Stimulated activated CD4-positive, alpha-beta T cell treated with anti-CD3 and anti-CD28 coated beads, Interleukin-4, amount 100 ng/mL, for 1 hour (primary cell): Measurements from ENCODE around the gene DNM1L.

Experiments
- DNase-seq: peaks from one replicate; pipeline ENCODE4 v3.0.0-alpha.2; 2020

Gene DNM1L

DNA sequence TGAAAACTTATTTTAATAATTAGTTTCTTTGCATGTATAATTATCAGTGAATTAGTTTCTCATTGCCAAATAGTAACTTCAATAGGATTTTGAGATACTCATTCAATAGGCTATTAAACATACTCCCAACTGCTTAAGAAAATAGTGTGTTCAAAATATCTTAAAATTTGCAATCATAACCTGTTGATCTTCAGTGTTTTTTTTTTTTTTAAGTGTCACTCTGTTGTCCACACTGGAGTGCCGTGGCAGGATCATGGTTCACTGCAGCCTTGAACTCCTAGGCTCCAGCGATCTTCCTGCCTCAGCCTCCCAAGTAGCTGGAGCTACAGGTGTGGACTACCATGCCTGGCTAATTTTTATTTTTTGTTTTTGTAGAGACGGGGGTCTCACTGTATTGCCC, 78.1 kb downstream of the DNM1L start:
- no peak for DNase-seq

DNA sequence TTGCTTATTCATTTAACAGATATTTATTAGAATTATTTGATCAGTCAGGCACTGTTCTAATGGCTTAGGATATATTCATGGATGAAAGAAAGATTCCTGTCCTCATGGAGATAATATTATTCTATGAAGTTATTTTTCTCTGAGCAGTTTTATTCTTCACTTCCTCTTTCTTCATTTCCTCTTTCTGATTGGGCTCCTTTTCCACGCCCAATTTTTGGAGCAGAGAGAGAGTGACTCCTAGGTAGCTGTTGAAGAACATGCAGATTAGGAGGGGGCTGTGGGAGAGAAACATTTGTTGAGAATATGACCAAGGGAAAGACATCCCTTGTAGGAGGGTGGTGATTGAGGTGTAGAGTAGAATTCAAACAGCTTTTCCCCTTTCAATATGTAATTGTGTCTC, 82.6 kb downstream of the DNM1L start:
- DNase-seq: no peak

DNA sequence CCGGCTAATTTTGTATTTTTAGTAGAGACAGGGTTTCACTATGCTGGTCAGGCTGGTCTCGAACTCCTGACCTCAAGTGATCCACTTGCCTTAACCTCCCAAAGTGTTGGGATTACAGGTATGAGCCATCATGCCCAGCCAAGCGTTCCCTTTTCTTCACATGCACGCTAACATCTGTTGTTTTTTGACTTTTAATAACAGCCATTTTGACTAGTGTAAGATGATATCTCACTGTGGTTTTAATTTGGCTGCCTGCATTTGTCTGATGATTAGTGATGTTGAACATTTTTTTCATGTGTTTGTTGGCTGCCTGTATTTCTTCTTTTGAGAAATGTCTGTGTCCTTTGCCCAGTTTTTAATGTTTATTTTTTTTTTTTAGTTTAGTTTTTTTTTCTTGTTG, 86.8 kb downstream of the DNM1L start:
- DNase-seq: no peak

GRCh38 chr12:32768518-32768917, 89.4 kb downstream of the DNM1L start:
- DNase-seq: no peak

DNA sequence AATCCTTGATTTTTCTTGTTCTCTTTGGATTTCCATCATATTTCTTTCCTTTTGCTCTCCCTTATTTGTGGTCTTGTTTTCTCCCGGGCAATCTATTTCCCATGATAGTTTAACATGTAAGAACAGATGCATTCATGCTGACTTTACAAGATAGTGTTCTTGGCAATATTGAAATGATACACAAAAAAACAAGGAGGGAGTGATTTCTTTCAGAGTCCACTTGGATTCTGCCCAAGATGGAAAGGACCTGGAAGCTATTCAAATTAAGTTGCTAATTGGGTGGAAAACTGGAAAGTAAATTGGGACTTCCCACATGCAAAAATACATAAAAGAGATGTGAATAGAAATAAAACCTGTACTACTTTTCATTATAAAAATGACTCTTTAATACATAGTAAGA, 91.0 kb downstream of the DNM1L start:
- DNase-seq: no peak

DNA sequence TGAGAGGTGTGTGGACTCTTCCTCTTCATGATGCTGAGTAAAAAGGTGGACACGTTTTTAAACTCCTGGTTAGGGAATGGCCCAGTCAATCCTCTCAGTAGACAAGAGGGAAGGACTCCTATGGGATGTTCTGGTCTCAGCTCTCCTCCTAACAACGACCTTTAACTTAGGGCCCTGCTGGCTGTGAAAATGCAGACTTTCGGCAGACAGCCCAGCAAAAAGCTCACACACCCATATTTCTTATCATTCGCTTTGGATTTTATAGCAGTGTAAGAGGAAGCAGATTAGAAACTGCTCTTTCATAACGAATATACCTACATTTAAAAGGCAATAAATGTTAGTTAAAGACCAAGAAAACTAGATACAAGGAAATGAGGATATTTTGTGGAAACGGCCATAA, 94.6 kb downstream of the DNM1L start:
- DNase-seq: no peak

- no peak for DNase-seq
Measured at GRCh38 chr12:32776258-32776657, 97.2 kb downstream of the DNM1L start.

DNA sequence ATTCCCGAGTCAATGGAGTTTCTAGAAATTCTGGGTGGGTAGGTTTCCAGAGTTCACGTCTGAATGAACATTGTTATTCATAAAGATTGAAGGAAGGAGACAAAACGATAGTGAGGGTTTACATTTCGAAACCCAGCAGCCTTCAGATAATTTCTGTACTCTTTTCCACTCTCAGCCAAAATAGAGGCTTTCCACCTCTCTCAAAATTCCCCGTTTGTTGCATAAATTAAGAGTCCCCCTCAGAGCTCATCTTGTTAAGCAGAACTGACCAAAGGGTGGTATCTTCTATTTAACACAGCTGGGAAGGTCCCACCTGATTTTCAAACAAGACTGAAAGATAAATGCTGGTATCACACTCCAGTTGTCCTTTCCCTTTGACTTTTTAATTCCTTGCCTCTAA, 98.1 kb downstream of the DNM1L start:
- DNase-seq: no peak

DNA sequence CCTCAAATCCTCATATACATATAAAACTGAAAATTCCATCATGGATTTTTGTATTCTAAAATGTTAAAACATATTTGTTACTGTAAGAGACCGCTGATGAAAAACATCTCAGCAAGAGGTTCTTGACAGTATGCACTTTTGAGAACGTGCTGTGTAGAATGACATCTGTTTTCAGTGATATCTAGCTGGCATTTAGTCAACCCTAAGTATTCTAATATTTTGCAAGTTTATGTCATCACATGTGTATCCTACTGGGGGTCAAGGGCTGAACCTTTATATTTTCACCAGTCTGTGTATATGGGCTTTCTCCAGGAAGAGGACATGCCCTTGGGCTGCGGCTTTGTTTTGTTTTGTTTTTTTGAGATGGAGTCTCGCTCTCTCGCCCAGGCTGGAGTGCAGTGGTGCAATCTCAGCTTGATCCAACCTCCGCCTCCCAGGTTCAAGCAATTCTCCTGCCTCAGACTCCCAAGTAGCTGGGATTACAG, 98.6 kb downstream of the DNM1L start:
- DNase-seq: no peak

- DNase-seq: no peak
Measured at GRCh38 chr12:32780071-32780470, 101.0 kb downstream of the DNM1L start.

DNA sequence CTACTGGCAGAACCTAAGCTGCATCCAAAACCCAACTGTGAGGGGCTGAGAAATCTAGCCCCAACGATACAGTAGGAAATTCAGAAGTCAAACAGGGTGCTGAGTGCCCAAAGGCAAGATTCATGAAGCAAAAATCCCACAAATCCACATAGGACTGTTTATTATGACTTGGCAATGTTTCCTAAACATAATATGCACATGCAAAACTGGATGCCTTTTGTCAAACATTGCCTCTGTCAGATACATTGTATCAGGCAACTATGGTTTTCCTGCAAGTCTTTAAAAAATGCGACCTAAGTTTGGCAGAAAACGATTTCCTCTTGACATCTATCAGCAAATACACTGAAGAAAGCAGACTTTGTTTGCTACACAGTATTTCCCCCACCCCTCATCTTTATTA, 103.9 kb downstream of the DNM1L start:
- no peak for DNase-seq

DNA sequence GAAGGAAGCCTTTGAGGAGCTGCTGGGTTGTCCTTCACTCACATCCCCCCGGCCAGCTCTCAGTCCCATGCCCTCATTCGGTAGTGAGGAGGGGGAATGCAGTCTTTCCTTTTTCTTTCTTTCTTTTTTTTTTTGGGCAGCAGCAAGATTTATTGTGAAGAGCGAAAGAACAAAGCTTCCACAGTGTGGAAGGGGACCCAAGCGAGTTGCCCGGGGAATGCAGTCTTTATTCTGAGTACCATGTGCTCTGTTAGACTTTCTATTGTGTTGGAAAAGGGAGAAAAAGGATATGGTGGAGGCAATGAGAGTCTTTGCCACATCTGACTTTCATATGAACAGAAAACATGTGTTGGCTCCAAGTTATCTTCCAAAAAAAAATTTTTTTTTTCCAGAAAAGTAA, 106.5 kb downstream of the DNM1L start:
- DNase-seq: no peak

DNA sequence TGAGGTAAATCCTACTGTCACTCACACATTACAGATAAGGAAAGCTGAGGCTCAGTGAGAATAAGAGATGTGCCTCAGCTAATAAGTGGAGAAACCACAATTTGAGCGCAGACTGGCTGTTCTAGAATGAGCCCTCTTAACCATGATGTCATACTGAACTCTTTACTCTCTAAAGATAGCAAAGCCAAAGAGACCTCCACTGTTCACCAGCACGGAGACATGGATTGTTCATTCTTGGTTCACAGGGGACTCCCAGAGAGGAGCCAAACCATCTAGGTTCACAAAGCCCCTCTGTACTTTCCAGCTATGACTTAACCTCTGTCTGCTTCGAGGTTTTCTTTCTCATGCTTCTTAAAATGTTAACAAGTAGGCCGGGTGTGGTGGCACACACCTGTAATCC, 109.3 kb downstream of the DNM1L start:
- no peak for DNase-seq

- no peak for DNase-seq
Measured at GRCh38 chr12:32789446-32789845, 110.3 kb downstream of the DNM1L start.

DNA sequence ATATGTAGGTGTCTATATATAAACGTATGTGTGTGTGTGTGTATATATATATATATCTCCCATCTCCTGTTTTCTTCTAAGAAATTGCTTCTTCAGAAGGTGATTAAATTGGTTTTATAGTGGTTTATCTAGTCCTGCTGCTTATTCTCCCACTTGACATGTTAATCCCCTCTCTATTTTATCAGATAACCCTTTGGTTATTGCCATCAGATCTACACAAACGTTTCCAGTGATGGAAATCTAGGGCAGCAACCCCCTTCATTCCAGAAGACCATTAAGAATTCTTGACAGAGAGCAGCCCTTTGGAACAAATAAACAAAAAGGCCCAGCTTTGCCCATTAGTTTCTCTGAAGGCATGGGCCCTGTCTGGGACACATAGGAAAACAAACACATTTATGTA, 110.8 kb downstream of the DNM1L start:
- no peak for DNase-seq

DNA sequence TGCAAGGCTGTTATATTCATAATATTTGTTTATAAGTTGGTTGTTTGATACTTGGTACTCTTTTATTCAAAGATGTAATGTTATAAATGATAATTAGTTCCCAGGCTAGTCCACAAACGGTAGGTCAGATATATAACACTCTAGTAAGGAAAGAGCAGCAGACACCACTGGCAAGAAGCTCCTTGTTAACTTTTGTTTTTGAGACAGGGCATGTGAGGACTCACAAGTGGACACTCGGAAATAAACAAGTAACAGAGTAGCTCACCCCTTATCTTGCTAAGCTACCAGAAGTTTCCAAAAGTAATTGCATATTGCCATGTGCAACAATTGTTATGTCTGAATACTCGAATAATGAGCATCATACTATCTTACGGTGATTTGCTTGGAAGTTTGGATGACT, 115.2 kb downstream of the DNM1L start:
- DNase-seq: no peak
